Testis (tissue), 2 donors: Measurements from ENCODE around the gene RGS12.

Source experiments
- CTCF ChIP-seq, 3 experiments: fragments of 450-650 bp in 2 of 3; fragments of 200-600 bp in 1 of 3; sonication (generic) in 1 of 3; IDR thresholded peaks; one replicate each; pipeline ENCODE4 v1.5.1; 2016 to 2019; ENCODE audit warnings: antibody characterized with exemption in 3 of 3, mild to moderate bottlenecking in 2 of 3, moderate library complexity in 1 of 3
- POLR2A ChIP-seq: fragments of 450-650 bp; IDR thresholded peaks from one replicate; pipeline ENCODE4 v1.6.1; 2017; ENCODE audit warnings: antibody characterized with exemption, mild to moderate bottlenecking, moderate library complexity

- TF ChIP-seq CTCF (IDR thresholded peaks at IDR 0.05) (no peak), POLR2A (no peak)
These were observed 47.9 kb downstream of the RGS12 start for GRCh38 chr4:3340700-3341083.
